HG02981 (cell line): Measurements from ENCODE around the gene POMT2.

ENCODE experiments used
- ATAC-seq: cut with Tn5 transposase; IDR thresholded peaks from one replicate; pipeline ENCODE4 v1.9.1; 2021; ENCODE audit warnings: mild to moderate bottlenecking, moderate library complexity; ENCODE audit not compliant: unreplicated experiment

Gene POMT2

GRCh38 chr14:77270361-77271112, 50.1 kb downstream of the POMT2 start:
- ATAC-seq, result no peak

- ATAC-seq, result no peak
These were observed 51.6 kb downstream of the POMT2 start for GRCh38 chr14:77268989-77269600.

- no peak for ATAC-seq
These were observed 52.6 kb downstream of the POMT2 start for GRCh38 chr14:77267937-77268699.

GRCh38 chr14:77266336-77266735, 54.3 kb downstream of the POMT2 start:
- ATAC-seq, result no peak

- no peak for ATAC-seq
These were observed 54.9 kb downstream of the POMT2 start for GRCh38 chr14:77265561-77266335.

- no peak for ATAC-seq
These were observed 55.5 kb downstream of the POMT2 start for GRCh38 chr14:77265187-77265515.

GRCh38 chr14:77264466-77265186, 56.1 kb downstream of the POMT2 start:
- ATAC-seq, result no peak

GRCh38 chr14:77260631-77261030, 60.1 kb downstream of the POMT2 start:
- no peak for ATAC-seq

GRCh38 chr14:77260199-77260598, 60.5 kb downstream of the POMT2 start:
- ATAC-seq, result no peak

- ATAC-seq, result no peak
These were observed 61.5 kb downstream of the POMT2 start for GRCh38 chr14:77259025-77259715.

GRCh38 chr14:77258566-77258965, 62.1 kb downstream of the POMT2 start:
- ATAC-seq, result no peak

- ATAC-seq, result no peak
These were observed 63.0 kb downstream of the POMT2 start for GRCh38 chr14:77257700-77258099.

- ATAC-seq, result no peak
These were observed 64.0 kb downstream of the POMT2 start for GRCh38 chr14:77256694-77257093.

GRCh38 chr14:77253333-77254190, 67.1 kb downstream of the POMT2 start:
- no peak for ATAC-seq

- ATAC-seq, result no peak
These were observed 68.8 kb downstream of the POMT2 start for GRCh38 chr14:77251870-77252269.

GRCh38 chr14:77250927-77251326, 69.8 kb downstream of the POMT2 start:
- ATAC-seq, result no peak

GRCh38 chr14:77249286-77249685, 71.4 kb downstream of the POMT2 start:
- no peak for ATAC-seq

- no peak for ATAC-seq
These were observed 72.0 kb downstream of the POMT2 start for GRCh38 chr14:77248666-77249065.

- no peak for ATAC-seq
These were observed 73.9 kb downstream of the POMT2 start for GRCh38 chr14:77246784-77247183.
